ENCODE data around the gene RFNG.

Gene RFNG

DNA sequence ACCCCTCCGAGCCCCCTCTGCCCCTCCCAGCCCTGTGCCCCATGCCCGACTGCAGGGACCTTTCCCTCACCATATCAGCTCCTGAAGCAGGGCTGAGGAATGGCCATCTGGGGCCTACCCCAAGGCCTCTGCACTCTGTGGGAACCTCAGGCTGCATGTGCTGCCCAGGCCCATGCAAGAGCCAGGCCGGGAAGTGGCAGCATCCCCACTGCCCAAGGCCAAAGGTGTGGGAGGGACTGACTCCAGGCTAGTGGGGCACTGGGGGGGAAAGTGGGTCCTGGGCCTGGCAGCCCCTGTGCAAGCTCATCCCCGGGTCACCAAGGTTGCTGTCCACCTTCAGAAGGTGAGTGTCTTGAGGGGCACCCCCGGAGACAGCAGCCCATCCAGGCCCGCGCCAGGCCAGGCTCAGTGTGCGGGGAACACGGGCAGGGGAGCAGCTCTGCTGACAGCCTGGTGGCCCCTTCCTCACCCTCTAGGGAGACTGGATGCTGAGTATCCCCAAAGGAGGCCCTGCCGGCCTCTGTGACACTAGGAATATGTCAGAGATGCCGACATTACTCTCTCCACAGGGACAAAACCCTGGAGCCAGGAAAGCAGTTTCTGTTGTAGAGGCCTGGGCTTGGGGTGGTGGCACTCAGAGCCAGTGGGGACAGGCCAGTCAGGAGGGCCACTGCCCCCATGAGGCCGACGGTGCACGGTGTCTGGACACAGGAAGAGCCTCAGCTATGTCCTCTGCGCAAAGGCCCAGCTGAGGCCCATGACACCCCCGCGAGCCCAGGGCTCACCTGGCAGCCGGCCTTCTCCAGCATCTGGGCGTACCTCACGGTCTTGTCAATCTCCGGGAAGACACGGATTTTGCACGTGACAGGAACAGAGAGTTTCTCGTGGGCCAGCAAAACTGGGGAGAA, 10.7 kb upstream of the RFNG start:
- no peak for TF ChIP-seq EZH2 (IDR thresholded peaks at IDR 0.05)
- no peak for TF ChIP-seq POLR2AphosphoS5 (IDR thresholded peaks at IDR 0.05; ENCODE audit: borderline replicate concordance, low read depth, low read length)
- no peak for TF ChIP-seq FOXP2 (optimal IDR thresholded peaks at IDR 0.05; ENCODE audit: control extremely low read depth, extremely low read length, insufficient read depth)
- H3K9ac ChIP-seq (ENCODE audit: insufficient read length): no peak overlapping the region
- no peak overlapping the region for H3K27ac ChIP-seq
- DNase-seq (ENCODE audit: low read depth, low spot score): no peak
- peaks cover 32% of the 10 kb centered on the region; the same call in 1 of the 2 replicates for H3K36me3 ChIP-seq (ENCODE audit: insufficient read depth, low read length)
- H3K4me3 ChIP-seq: no peak overlapping the region
- H3K9me3 ChIP-seq (ENCODE audit: low read depth, low read length): no peaks in the 10 kb centered on the region

- no peak for DNase-seq (ENCODE audit: low read depth, low spot score)
- Histone ChIP-seq H3K9me3 (ENCODE audit: low read depth, low read length) (no peaks in the 10 kb centered on the region), H3K36me3 (ENCODE audit: insufficient read depth, low read length) (peaks cover 41% of the 10 kb centered on the region; the same call in 1 of the 2 replicates), H3K4me3 (no peak overlapping the region), H3K27ac (no peak overlapping the region), H3K9ac (ENCODE audit: insufficient read length) (no peak overlapping the region)
- no peak for TF ChIP-seq EZH2 (IDR thresholded peaks at IDR 0.05)
- no peak for TF ChIP-seq FOXP2 (optimal IDR thresholded peaks at IDR 0.05; ENCODE audit: control extremely low read depth, extremely low read length, insufficient read depth)
- TF ChIP-seq POLR2AphosphoS5 (IDR thresholded peaks at IDR 0.05; ENCODE audit: borderline replicate concordance, low read depth, low read length): no peak
These were observed 9.7 kb upstream of the RFNG start for GRCh38 chr17:82061047-82061925.

DNA sequence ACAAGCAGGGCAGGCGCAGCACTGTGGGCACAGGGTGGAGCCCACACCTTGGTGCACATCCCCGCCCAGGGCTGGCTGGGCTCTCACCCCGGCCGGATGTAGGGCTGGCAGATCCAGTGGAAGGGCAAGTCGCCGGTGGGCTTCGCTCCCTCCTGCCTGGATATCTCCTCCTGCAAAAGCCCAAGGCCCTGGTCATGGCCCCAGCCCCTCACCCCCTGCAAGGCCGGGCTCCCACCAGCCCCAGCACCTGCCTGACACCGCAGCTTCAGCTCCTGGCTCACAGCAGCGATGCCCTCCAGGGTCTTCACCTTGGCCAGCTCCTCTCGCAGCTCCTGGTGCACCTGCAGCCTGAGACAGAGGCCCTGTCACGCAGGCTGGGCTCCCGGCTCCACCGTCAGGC, 9.0 kb upstream of the RFNG start:
- H3K36me3 ChIP-seq (ENCODE audit: insufficient read depth, low read length): peaks cover 48% of the 10 kb centered on the region; the same call in 1 of the 2 replicates

GRCh38 chr17:82060001-82060380, 8.4 kb upstream of the RFNG start:
- Histone ChIP-seq H3K27ac (no peak overlapping the region), H3K9me3 (ENCODE audit: low read depth, low read length) (no peaks in the 10 kb centered on the region), H3K4me3 (no peak overlapping the region), H3K9ac (ENCODE audit: insufficient read length) (no peak overlapping the region), H3K36me3 (ENCODE audit: insufficient read depth, low read length) (peaks cover 52% of the 10 kb centered on the region; the same call in 1 of the 2 replicates)
- DNase-seq (ENCODE audit: low read depth, low spot score): no peak
- no peak for TF ChIP-seq POLR2AphosphoS5 (IDR thresholded peaks at IDR 0.05; ENCODE audit: borderline replicate concordance, low read depth, low read length)
- TF ChIP-seq FOXP2 (optimal IDR thresholded peaks at IDR 0.05; ENCODE audit: control extremely low read depth, extremely low read length, insufficient read depth): no peak
- no peak for TF ChIP-seq EZH2 (IDR thresholded peaks at IDR 0.05)

More for the DNA sequence above, 9.0 kb upstream of the RFNG start:
- no peak overlapping the region for H3K4me3 ChIP-seq
- no peaks in the 10 kb centered on the region for H3K9me3 ChIP-seq (ENCODE audit: low read depth, low read length)
- TF ChIP-seq EZH2 (IDR thresholded peaks at IDR 0.05) (no peak), POLR2AphosphoS5 (IDR thresholded peaks at IDR 0.05; ENCODE audit: borderline replicate concordance, low read depth, low read length) (no peak), FOXP2 (optimal IDR thresholded peaks at IDR 0.05; ENCODE audit: control extremely low read depth, extremely low read length, insufficient read depth) (no peak)
- no peak overlapping the region for H3K27ac ChIP-seq
- no peak overlapping the region for H3K9ac ChIP-seq (ENCODE audit: insufficient read length)
- no peak for DNase-seq (ENCODE audit: low read depth, low spot score)

GRCh38 chr17:82059272-82060000, 7.8 kb upstream of the RFNG start:
- peaks cover 57% of the 10 kb centered on the region; the same call in 1 of the 2 replicates for H3K36me3 ChIP-seq (ENCODE audit: insufficient read depth, low read length)
- no peak for TF ChIP-seq EZH2 (IDR thresholded peaks at IDR 0.05)
- no peak for TF ChIP-seq FOXP2 (optimal IDR thresholded peaks at IDR 0.05; ENCODE audit: control extremely low read depth, extremely low read length, insufficient read depth)
- no peak for TF ChIP-seq POLR2AphosphoS5 (IDR thresholded peaks at IDR 0.05; ENCODE audit: borderline replicate concordance, low read depth, low read length)

GRCh38 chr17:82058855-82059249, 7.2 kb upstream of the RFNG start:
- Histone ChIP-seq H3K4me3 (no peak overlapping the region), H3K9me3 (ENCODE audit: low read depth, low read length) (no peaks in the 10 kb centered on the region), H3K27ac (no peak overlapping the region), H3K36me3 (ENCODE audit: insufficient read depth, low read length) (peaks cover 57% of the 10 kb centered on the region; the same call in 1 of the 2 replicates), H3K9ac (ENCODE audit: insufficient read length) (no peak overlapping the region)
- DNase-seq (ENCODE audit: low read depth, low spot score): no peak
- TF ChIP-seq EZH2 (IDR thresholded peaks at IDR 0.05) (no peak), FOXP2 (optimal IDR thresholded peaks at IDR 0.05; ENCODE audit: control extremely low read depth, extremely low read length, insufficient read depth) (no peak), POLR2AphosphoS5 (IDR thresholded peaks at IDR 0.05; ENCODE audit: borderline replicate concordance, low read depth, low read length) (no peak)

More at GRCh38 chr17:82059272-82060000, 7.8 kb upstream of the RFNG start:
- no peak for DNase-seq (ENCODE audit: low read depth, low spot score)
- Histone ChIP-seq H3K9ac (ENCODE audit: insufficient read length) (no peak overlapping the region), H3K9me3 (ENCODE audit: low read depth, low read length) (no peaks in the 10 kb centered on the region), H3K4me3 (no peak overlapping the region), H3K27ac (no peak overlapping the region)

- Histone ChIP-seq H3K9ac (ENCODE audit: insufficient read length) (no peak overlapping the region), H3K27ac (no peak overlapping the region), H3K9me3 (ENCODE audit: low read depth, low read length) (no peaks in the 10 kb centered on the region), H3K4me3 (no peak overlapping the region), H3K36me3 (ENCODE audit: insufficient read depth, low read length) (peaks cover 57% of the 10 kb centered on the region; the same call in 1 of the 2 replicates)
- no peak for DNase-seq (ENCODE audit: low read depth, low spot score)
- TF ChIP-seq FOXP2 (optimal IDR thresholded peaks at IDR 0.05; ENCODE audit: control extremely low read depth, extremely low read length, insufficient read depth) (no peak), POLR2AphosphoS5 (IDR thresholded peaks at IDR 0.05; ENCODE audit: borderline replicate concordance, low read depth, low read length) (no peak), EZH2 (IDR thresholded peaks at IDR 0.05) (no peak)
These were observed 6.7 kb upstream of the RFNG start for GRCh38 chr17:82058230-82058854.

All from SK-N-MC (cell line).